ENCODE measurements around the gene PTAR1.

DNA sequence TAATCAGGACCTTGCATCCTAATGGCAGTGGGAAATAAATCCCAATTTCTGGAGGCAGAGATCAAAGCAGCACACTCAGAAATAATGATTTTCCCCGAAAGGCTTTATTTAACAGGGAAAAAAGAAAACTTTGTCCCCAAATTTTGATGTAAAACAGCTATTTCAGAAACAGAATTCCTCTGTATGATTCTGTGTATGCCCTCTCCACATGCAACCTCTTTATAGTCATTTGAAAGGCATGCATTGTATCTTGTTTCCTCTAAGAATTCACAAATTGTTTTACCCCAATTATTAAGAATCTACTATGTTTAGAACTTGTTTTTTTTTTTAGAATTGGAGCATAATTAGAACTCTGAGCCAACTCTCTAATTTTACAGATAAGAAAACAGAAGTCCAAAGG, 2.7 kb upstream of the PTAR1 start:
- no peak for TF ChIP-seq POLR2A (IDR thresholded peaks at IDR 0.05)
- TF ChIP-seq EP300 (IDR thresholded peaks at IDR 0.05), result no peak

Data from tibial nerve (tissue), 3 donors.